Stimulated activated naive CD8-positive, alpha-beta T cell treated with anti-CD3 and anti-CD28 coated beads, Interleukin-15, amount 100 ng/mL, for 72 hours (primary cell): ENCODE data around the gene VASH2.
"Not testable (repeated sequence)": the region's sequence is repeated elsewhere in the genome, so short reads cannot be mapped to it uniquely, and the experiment has no call there.

Experiments
- ATAC-seq: fragments of 150-1000 bp; cut with Tn5 transposase; 2 replicates; pipeline ENCODE4 v1.10.0; 2021; ENCODE audit warnings: mild to moderate bottlenecking, moderate library complexity
- DNase-seq, 2 donors: peaks; one replicate each; pipeline ENCODE4 v3.0.0; 2021 to 2022
- H3K27ac Mint-ChIP-seq, 2 donors: one replicate each; pipeline ENCODE4 v1.8.0; 2022; ENCODE audit warnings: mild to moderate bottlenecking in 2 of 2, mixed read lengths in 2 of 2, moderate library complexity in 2 of 2
- H3K27me3 Mint-ChIP-seq: one replicate; pipeline ENCODE4 v1.8.0; 2022; ENCODE audit warnings: mixed read lengths
- H3K4me1 Mint-ChIP-seq: one replicate; pipeline ENCODE4 v1.8.0; 2022; ENCODE audit warnings: mild to moderate bottlenecking, mixed read lengths
- H3K4me3 Mint-ChIP-seq, 2 donors: one replicate each; pipeline ENCODE4 v1.8.0; 2022; ENCODE audit warnings: mild to moderate bottlenecking in 2 of 2, mixed read lengths in 2 of 2, moderate library complexity in 1 of 2
- H3K9me3 Mint-ChIP-seq, 2 donors: one replicate each; pipeline ENCODE4 v1.8.0; 2022; ENCODE audit warnings: mixed read lengths in 2 of 2

VASH2 gene

DNA sequence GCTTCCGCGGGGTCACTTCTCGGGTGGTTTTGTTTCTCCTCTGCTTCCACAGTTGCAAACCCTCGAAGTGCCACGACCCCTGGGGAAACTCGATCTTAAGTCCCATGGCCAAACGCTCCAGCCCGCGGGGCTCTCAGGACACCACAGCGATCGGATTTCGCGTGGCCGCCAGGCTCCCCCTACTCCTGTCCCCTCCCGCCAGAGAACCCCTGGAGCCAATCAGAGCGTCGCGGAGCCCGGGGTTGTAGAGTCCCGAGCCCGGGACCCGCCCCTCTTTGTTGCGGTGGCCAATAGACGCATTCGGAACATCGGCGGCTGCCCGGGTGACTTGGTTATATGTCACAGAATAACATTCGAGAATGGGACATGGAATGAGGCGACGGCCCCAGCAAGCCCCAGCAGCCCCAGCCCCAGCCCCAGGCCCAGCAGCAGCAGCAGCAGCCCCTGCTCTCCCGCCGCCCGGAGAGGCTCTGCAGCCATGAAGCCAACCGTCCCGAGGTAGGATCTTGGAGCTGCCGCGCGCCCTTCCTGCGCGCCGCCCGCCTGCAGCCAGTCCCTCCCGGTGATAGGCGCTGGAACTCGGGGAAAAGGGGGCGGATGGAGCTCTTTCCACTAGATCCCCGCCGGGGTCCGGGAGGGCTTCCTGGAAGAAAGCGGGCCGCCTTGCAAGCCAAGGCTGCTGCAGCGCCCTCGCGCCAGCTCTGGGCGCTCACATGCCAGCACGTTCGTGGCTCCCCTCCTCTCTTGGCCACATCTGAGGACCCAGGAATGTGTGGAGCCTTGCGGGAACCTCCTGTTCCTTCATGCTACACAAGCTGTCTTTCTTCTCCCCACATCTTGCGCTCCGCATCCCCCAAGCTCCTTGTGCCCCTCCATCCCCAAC, at the start of gene VASH2:
Gene VASH2 (plus strand): TSS at position 299 of the 883 bp plus-strand sequence. CDS start 1,002 bp downstream, outside the sequence.
- Mint-ChIP-seq H3K27ac (peak within 1 kb of the TSS in 1 of 2 donors; percentile 51), H3K27me3 (peaks cover 73% of the 10 kb centered on the region), H3K4me3 (peak within 1 kb of the TSS; percentile 86 to 91), H3K9me3 (no peaks in the 10 kb centered on the region), H3K4me1 (peaks cover 14% of the 10 kb centered on the region)
- DNase-seq (peak; percentile 48 to 65), ATAC-seq (peak; percentile 96)

DNA sequence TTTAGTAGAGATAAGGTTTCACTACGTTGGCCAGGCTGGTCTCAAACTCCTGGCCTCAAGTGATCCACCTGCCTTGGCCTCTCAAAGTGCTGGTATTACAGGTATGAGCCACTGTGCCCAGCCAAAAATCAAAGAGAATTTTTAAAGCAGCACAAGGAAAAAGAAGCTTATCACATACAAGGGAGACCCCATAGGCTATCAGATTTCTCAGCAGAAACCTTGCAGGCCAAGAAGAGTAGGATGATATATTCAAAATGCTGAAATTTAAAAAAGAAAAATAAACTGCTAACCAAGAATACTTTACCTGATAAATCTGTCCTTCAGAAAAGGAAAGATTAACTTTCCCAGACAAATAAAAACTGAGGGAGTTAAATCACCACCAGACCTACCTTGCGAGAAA, 49.1 kb upstream of the VASH2 start:
- no peak for ATAC-seq
- H3K9me3 Mint-ChIP-seq: peaks cover 18 to 22% of the 10 kb centered on the region in 2 donors

DNA sequence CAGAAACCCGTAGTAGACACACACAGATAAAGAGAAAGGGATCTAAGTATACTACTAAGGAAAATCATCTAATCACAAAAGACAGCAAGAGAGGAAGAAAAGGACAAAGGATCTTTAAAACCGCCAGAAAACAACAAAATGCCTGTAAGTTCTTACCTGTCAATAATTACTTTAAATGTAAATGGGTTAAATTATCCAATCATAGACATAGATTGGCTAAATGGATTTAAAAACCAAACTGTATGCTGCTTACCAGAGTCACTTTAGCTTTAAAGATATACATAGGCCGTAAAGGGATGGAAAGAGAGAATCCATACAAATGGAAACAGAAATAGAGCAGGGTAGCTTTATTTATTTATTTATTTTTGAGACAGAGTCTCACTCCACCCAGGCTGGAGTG, 48.3 kb upstream of the VASH2 start:
- no peaks in the 10 kb centered on the region for H3K27me3 Mint-ChIP-seq
- no peak overlapping the region for H3K27ac Mint-ChIP-seq
- DNase-seq: no peak
- H3K9me3 Mint-ChIP-seq: peaks cover 18 to 22% of the 10 kb centered on the region in 2 donors
- no peak overlapping the region for H3K4me3 Mint-ChIP-seq
- ATAC-seq: no peak
- no peaks in the 10 kb centered on the region for H3K4me1 Mint-ChIP-seq

More for the DNA sequence above, 49.1 kb upstream of the VASH2 start:
- H3K4me1 Mint-ChIP-seq: no peaks in the 10 kb centered on the region
- no peak overlapping the region for H3K4me3 Mint-ChIP-seq
- H3K27me3 Mint-ChIP-seq: no peaks in the 10 kb centered on the region
- no peak for DNase-seq
- H3K27ac Mint-ChIP-seq: no peak overlapping the region

DNA sequence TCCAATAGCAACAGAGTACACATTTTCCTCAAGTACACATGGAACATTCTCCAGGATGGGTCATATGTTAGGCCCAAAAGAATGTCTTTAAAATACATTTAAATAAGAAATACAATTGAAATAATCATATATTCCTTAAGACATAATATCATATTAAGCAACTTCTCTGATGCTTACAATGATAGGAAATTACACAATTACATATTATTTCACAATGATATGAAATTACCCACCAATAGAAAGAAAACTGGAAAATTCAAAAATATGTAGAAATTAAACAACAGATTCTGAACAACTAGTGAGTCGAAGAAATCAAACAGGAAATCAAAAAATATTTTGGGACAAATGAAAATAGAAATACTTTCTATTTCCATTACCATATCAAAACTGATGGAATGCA, 46.7 kb upstream of the VASH2 start:
- ATAC-seq (no peak), DNase-seq (no peak)
- no peaks in the 10 kb centered on the region for H3K27me3 Mint-ChIP-seq
- H3K27ac Mint-ChIP-seq: no peak overlapping the region
- H3K4me1 Mint-ChIP-seq: no peaks in the 10 kb centered on the region
- peaks cover 18 to 22% of the 10 kb centered on the region in 2 donors for H3K9me3 Mint-ChIP-seq
- H3K4me3 Mint-ChIP-seq: no peak overlapping the region

DNA sequence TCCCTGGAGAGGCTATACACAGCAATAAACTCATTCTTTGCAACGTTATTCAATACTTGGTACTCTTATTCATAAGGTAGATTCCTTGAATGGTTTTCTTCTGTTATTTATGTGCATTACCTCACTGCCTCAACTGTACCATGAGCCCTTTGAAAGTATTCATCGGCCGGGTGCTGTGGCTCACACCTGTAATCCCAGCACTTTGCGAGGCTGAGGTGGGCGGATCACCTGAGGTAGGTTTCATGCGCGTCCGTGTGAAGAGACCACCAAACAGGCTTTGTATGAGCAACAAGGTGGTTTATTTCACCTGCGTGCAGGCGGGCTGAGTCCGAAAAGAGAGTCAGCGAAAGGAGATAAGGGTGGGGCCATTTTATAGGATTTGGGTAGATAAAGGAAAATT, 42.3 kb upstream of the VASH2 start:
- not testable (repeated sequence) for H3K4me1 Mint-ChIP-seq

DNA sequence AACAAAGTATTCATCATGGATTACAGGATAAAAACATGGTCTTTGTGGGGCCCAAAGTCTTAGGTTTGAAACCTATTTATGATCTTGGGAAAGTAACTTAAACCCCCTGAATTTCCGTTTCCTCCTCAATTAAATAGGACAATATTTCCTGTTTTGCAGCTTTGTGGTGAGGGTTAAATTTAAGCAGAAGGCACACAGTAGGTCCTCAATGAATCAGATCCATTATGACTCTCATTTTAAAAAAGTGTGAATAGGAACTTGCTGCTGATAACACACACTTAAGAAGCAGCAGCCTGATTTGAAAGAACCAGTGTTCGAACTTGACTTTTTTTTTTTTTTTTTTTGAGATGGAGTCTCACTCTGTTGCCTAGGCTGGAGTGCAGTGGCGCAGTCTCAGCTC, 41.4 kb upstream of the VASH2 start:
- Mint-ChIP-seq H3K4me3 (no peak overlapping the region), H3K9me3 (peaks cover 0 to 4% of the 10 kb centered on the region in 2 donors), H3K4me1 (no peaks in the 10 kb centered on the region), H3K27ac (no peak overlapping the region), H3K27me3 (no peaks in the 10 kb centered on the region)
- DNase-seq (no peak), ATAC-seq (no peak)

More for the DNA sequence above, 42.3 kb upstream of the VASH2 start:
- not testable (repeated sequence) for ATAC-seq, H3K27me3 Mint-ChIP-seq, H3K9me3 Mint-ChIP-seq, DNase-seq, H3K27ac Mint-ChIP-seq, H3K4me3 Mint-ChIP-seq

DNA sequence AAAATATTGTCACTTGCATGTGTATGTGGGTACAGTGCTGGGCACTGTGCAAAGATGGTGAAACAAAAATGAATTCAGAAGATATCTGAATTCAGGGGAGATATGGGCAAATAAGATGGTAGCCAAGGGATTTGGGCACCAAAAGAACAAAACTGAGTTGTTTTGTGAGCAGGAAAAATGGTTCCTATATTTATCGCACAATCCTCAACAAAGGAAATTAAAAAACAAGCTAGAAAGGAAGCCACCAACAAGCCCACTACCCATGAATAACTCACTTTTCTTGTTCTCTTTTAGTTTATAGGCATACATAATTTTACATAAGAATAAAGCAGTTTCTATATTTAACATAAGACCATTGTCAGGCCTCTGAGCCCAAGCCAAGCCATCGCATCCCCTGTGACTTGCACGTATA, 40.7 kb upstream of the VASH2 start:
- H3K27ac Mint-ChIP-seq: peak overlapping the region in 1 of 2 donors; percentile 4
- H3K9me3 Mint-ChIP-seq: peaks cover 0 to 4% of the 10 kb centered on the region in 2 donors
- DNase-seq (no peak), ATAC-seq (no peak)
- no peaks in the 10 kb centered on the region for H3K4me1 Mint-ChIP-seq
- no peak overlapping the region for H3K4me3 Mint-ChIP-seq
- H3K27me3 Mint-ChIP-seq: no peaks in the 10 kb centered on the region

DNA sequence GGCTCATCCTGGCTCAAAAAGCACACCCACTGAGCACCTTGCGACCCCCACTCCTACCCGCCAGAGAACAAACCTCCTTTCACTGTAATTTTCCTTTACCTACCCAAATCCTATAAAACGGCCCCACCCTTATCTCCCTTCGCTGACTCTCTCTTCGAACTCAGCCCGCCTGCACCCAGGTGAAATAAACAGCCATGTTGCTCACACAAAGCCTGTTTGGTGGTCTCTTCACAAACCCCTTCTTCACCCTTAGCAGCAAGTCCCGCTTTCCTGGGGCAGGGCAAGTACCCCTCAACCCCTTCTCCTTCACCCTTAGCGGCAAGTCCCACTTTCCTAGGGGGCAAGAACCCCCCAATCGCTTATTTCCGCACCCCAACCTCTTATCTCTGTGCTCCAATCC, 40.1 kb upstream of the VASH2 start:
- H3K4me1 Mint-ChIP-seq, DNase-seq, H3K9me3 Mint-ChIP-seq, ATAC-seq, H3K4me3 Mint-ChIP-seq, H3K27me3 Mint-ChIP-seq: not testable (repeated sequence)
- peak overlapping the region in 1 of 2 donors; percentile 77 for H3K27ac Mint-ChIP-seq

DNA sequence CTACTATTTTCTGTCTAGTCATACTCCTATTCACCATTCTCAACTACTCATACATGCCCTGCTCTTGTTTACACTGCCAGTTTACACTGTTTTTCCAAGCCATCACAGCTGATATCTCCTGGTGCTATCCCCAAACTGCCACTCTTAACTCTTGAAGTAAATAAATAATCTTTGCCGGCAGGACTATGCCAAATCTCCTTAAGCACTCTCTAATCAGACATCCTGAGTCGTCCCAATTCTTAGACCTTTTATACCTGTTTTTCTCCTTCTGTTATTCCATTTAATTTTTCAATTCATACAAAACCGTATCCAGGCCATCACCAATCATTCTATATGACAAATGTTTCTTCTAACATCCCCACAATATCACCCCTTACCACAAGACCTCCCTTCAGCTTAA, 36.7 kb upstream of the VASH2 start:
- not testable (repeated sequence) for H3K27ac Mint-ChIP-seq, DNase-seq, H3K9me3 Mint-ChIP-seq, ATAC-seq, H3K4me3 Mint-ChIP-seq
- peaks cover 35% of the 10 kb centered on the region for H3K27me3 Mint-ChIP-seq
- peaks cover 10% of the 10 kb centered on the region for H3K4me1 Mint-ChIP-seq

DNA sequence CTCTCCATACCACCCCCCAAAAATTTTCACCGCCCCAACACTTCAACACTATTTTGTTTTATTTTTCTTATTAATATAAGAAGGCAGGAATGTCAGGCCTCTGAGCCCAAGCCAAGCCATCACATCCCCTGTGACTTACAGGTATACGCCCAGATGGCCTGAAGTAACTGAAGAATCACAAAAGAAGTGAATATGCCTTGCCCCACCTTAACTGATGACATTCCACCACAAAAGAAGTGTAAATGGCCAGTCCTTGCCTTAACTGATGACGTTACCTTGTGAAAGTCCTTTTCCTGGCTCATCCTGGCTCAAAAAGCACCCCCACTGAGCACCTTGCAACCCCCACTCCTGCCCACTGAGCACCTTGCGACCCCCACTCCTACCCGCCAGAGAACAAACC, 36.2 kb upstream of the VASH2 start:
- not testable (repeated sequence) for H3K9me3 Mint-ChIP-seq, DNase-seq, H3K4me3 Mint-ChIP-seq, ATAC-seq, H3K27ac Mint-ChIP-seq
- Mint-ChIP-seq H3K4me1 (peaks cover 10% of the 10 kb centered on the region), H3K27me3 (peaks cover 37% of the 10 kb centered on the region)

DNA sequence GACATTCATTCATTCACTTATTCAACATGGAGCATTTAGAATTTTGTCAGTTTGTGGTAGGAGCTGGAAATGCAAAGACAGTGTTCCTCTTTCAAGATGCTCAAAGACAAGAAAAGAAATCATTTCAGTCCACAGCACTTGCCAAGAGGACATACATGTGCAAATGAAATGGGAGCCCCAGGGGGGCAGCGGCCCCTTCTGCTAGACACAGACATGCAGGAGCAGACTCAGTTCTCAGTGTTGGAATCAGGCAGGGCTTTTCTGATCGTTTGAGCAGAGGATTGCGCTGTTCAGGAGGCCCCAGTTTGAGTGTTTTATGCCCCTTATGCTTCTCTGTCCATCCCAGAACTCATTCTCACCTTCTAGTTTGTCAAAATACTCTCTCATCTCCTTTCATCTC, 35.6 kb upstream of the VASH2 start:
- Mint-ChIP-seq H3K4me3 (no peak overlapping the region), H3K9me3 (no peaks in the 10 kb centered on the region), H3K27me3 (peaks cover 37% of the 10 kb centered on the region), H3K4me1 (peaks cover 10% of the 10 kb centered on the region), H3K27ac (no peak overlapping the region)
- ATAC-seq (no peak), DNase-seq (no peak)

DNA sequence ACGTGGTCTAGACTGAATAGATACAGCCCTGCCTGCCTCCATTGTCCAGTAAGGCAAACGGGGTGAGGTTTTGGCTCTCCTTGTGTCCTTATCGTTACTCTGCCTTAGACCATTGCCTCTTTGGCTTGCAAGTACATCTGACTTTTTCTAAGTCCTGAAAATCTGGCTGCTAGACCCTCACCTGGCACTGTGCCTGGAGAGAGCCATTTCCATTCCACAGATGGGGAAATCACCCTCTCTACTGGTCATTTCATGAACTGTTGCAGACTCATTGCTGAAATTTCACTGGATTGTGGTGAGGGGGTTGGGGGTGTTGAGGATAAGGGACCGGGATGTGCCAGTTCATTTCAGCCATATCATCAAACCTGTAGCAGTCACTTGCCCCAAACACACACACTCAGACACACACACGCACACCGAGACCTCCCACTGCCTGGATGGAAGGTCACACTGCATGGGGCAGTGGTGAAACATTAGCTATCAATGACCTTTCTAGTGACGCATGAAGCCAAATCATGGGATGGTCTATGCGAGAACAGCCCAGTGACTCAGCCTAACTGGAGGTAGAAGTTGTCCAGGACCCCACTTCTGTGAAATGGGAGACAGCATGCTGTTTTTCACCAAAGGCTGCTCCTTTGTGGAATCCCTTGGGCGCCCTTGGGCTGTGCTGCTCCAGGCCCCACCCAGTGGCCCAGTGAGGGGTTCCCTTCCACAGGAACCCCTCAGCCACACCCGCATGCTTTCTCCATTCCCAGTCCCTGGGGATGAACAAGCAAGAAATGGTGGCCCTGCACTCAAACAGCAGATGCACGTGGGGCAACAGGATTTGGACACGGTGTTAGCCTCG, 34.9 kb upstream of the VASH2 start:
- Mint-ChIP-seq H3K4me3 (no peak overlapping the region), H3K27me3 (peaks cover 40% of the 10 kb centered on the region), H3K9me3 (no peaks in the 10 kb centered on the region), H3K4me1 (peaks cover 10% of the 10 kb centered on the region), H3K27ac (no peak overlapping the region)
- ATAC-seq: no peak
- no peak for DNase-seq

DNA sequence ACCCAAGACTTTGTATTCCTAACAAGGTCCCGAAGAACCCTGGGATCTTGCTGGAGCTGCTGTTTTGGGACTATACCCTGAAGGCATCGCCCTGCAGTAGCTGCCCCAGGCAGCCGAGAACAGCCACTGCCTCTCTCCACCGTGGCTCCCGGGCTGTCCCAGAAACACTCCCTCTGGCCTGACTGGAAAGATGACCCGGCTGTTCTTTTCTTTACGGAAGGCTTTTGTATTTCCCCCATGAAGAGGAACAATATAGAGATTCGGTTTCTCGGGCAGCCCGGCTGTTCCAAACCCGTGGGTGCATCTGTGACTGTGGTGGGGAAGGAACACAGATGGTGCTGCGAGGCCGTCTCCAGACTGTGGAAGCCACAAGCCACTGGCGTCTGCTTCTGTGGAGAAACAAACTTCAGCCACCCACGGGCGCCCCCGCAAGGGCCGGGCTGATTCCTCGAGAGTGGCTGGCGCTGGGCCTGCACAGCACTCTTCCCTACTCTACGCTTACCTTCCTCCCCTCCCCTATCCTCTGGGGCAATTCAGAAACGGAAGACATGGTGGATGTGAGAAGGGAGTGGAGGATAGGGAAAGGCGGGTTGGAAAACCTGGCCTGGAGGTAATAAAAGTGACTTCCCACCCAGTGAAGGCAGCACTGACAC, 33.7 kb upstream of the VASH2 start:
- peak overlapping the region in 1 of 2 donors; percentile 36 for H3K4me3 Mint-ChIP-seq
- H3K4me1 Mint-ChIP-seq: peaks cover 10% of the 10 kb centered on the region
- DNase-seq: no peak
- no peaks in the 10 kb centered on the region for H3K9me3 Mint-ChIP-seq
- peak overlapping the region in 1 of 2 donors; percentile 25 for H3K27ac Mint-ChIP-seq
- ATAC-seq: peak; percentile 56
- H3K27me3 Mint-ChIP-seq: peaks cover 51% of the 10 kb centered on the region

DNA sequence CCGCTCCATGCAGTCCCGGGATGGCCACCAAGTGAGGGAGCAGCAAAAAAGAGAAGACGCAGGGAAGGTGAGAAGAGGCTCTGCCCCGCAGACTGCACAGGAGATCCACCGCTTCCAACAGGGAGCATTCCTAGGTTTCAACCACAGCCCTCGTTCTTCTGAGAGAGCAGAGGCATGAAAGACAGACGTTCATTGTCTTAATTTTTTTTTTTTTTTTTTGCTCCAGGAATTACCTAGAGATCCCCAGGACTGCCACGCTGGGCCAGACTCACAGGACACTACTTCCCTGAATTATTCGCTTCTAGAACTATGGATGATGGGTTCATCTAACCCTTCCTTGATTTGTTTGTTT, 33.2 kb upstream of the VASH2 start:
- no peak for ATAC-seq
- no peaks in the 10 kb centered on the region for H3K9me3 Mint-ChIP-seq
- no peak for DNase-seq
- H3K4me1 Mint-ChIP-seq: peaks cover 10% of the 10 kb centered on the region
- H3K4me3 Mint-ChIP-seq: no peak overlapping the region
- H3K27ac Mint-ChIP-seq: no peak overlapping the region
- peaks cover 52% of the 10 kb centered on the region for H3K27me3 Mint-ChIP-seq

DNA sequence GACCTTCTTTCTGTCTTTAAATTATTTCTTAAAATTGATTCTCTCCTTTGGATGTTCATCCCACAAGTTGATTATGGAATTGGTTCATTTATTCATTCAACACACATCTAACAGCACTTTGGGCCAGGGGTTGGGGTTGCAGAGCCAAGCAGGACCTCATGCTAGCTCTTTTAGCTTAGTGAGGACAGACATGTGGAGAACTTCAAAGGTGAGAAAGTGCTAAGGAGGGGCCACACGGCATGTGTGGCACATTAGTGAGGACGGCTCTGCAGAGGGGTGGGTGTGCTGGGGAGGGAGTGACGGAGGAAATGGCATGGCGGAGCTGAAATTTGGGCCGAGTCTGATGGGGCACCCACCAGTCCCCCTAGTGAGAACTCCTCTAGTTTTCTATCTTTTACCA, 32.5 kb upstream of the VASH2 start:
- Mint-ChIP-seq H3K27me3 (peaks cover 52% of the 10 kb centered on the region), H3K9me3 (no peaks in the 10 kb centered on the region), H3K27ac (no peak overlapping the region), H3K4me3 (no peak overlapping the region), H3K4me1 (peaks cover 10% of the 10 kb centered on the region)
- DNase-seq (no peak), ATAC-seq (no peak)
